IMR-90 (cell line): ENCODE results near the gene CELF6. TPM values are rescaled to one million over a fixed set of nuclear protein-coding genes. Genes with fewer than 3 reads are reported as not detected.

Source experiments
- ATAC-seq: fragments of 200-7000 bp; cut with Tn5 transposase; 2 replicates; pipeline ENCODE4 v1.9.1; 2020; ENCODE audit warnings: low read depth, mild to moderate bottlenecking, moderate library complexity
- BruUV-seq: library from RNA; stranded (reverse); fragments of 400-500 nt; replicated peaks from 2 replicates; lab custom pipeline; 2021; lab: Mats Ljungman, UMichigan
- CTCF ChIA-PET: fragments of 300-600 bp; formaldehyde crosslinking; extraction: SDS; loops from one replicate; lab custom pipeline; 2021; ENCODE audit warnings: antibody characterized with exemption; lab: Yijun Ruan, JAX
- POLR2A ChIA-PET: fragments of 300-600 bp; sonication (Branson Sonifier 250); formaldehyde crosslinking; loops from one replicate; lab custom pipeline; 2022; ENCODE audit warnings: antibody characterized with exemption; ENCODE audit not compliant: unreplicated experiment; lab: Charles Lee
- DNase-seq: peaks from one replicate; pipeline ENCODE4 v3.0.0; 2013
- H2AFZ ChIP-seq: replicated peaks from 2 replicates; pipeline ENCODE3; 2013; ENCODE audit warnings: low read length, mild to moderate bottlenecking; ENCODE audit not compliant: poor library complexity
- H2AK5ac ChIP-seq: 2 replicates; pipeline ENCODE4 v1.6.1; 2013; ENCODE audit warnings: low read depth, low read length, inconsistent platforms
- H2AK9ac ChIP-seq: replicated peaks from 2 replicates; pipeline ENCODE3; 2013; ENCODE audit warnings: mild to moderate bottlenecking, low read depth, low read length, moderate library complexity; ENCODE audit not compliant: poor library complexity
- H2BK120ac ChIP-seq: 2 replicates; pipeline ENCODE4 v1.6.1; 2013; ENCODE audit warnings: low read depth, low read length, inconsistent platforms
- H2BK15ac ChIP-seq: 3 replicates; pipeline ENCODE4 v1.6.1; 2013; ENCODE audit warnings: low read depth, low read length, inconsistent platforms
- H2BK20ac ChIP-seq: 2 replicates; pipeline ENCODE4 v1.6.1; 2013; ENCODE audit warnings: low read depth, mild to moderate bottlenecking, inconsistent platforms, low read length, moderate library complexity
- H2BK5ac ChIP-seq: 2 replicates; pipeline ENCODE4 v1.6.1; 2013; ENCODE audit warnings: mild to moderate bottlenecking, low read depth, low read length, inconsistent platforms; ENCODE audit not compliant: poor library complexity, severe bottlenecking
- H3K14ac ChIP-seq: replicated peaks from 2 replicates; pipeline ENCODE4 v1.6.1; 2013; ENCODE audit warnings: low read depth, low read length, inconsistent platforms
- H3K18ac ChIP-seq: 2 replicates; pipeline ENCODE4 v1.6.1; 2013; ENCODE audit warnings: low read depth, low read length, control low read depth
- H3K23ac ChIP-seq: 2 replicates; pipeline ENCODE4 v1.6.1; 2013; ENCODE audit warnings: low read depth, low read length, inconsistent platforms
- H3K27ac ChIP-seq: 2 replicates; pipeline ENCODE4 v1.5.1; 2013; ENCODE audit warnings: mild to moderate bottlenecking, control low read depth, low read length; ENCODE audit not compliant: insufficient read depth
- H3K27me3 ChIP-seq: 2 replicates; pipeline ENCODE4 v1.6.1; 2013; ENCODE audit warnings: low read length; ENCODE audit not compliant: control insufficient read depth, insufficient read depth
- H3K36me3 ChIP-seq: 2 replicates; pipeline ENCODE4 v1.6.1; 2013; ENCODE audit warnings: low read length, mixed read lengths; ENCODE audit not compliant: control insufficient read depth, insufficient read depth
- H3K4ac ChIP-seq: 2 replicates; pipeline ENCODE4 v1.6.1; 2013; ENCODE audit warnings: low read depth, low read length, inconsistent platforms
- H3K4me1 ChIP-seq: 2 replicates; pipeline ENCODE4 v1.6.1; 2013; ENCODE audit warnings: low read length, mixed read lengths; ENCODE audit not compliant: control insufficient read depth, insufficient read depth
- H3K4me2 ChIP-seq: 2 replicates; pipeline ENCODE4 v1.6.1; 2013; ENCODE audit warnings: low read depth, mild to moderate bottlenecking, control low read depth, low read length, moderate library complexity
- H3K4me3 ChIP-seq: 2 replicates; pipeline ENCODE4 v1.5.1; 2013; ENCODE audit warnings: low read depth, mild to moderate bottlenecking, control low read depth, low read length, moderate library complexity; ENCODE audit not compliant: insufficient read depth
- H3K56ac ChIP-seq: 2 replicates; pipeline ENCODE4 v1.6.1; 2013; ENCODE audit warnings: low read length, inconsistent platforms; ENCODE audit not compliant: insufficient read depth; ENCODE audit errors: extremely low read depth
- H3K79me1 ChIP-seq, 2 experiments: 2 replicates each; pipeline ENCODE4 v1.6.1; 2013; ENCODE audit warnings: low read length in 2 of 2, inconsistent platforms in 1 of 2, low read depth in 1 of 2
- H3K9ac ChIP-seq: 2 replicates; pipeline ENCODE4 v1.6.1; 2013; ENCODE audit warnings: low read depth, low read length, control low read depth
- H3K9me1 ChIP-seq: 2 replicates; pipeline ENCODE4 v1.6.1; 2013; ENCODE audit warnings: low read length, inconsistent platforms; ENCODE audit not compliant: insufficient read depth
- H3K9me3 ChIP-seq: 2 replicates; pipeline ENCODE4 v1.6.1; 2013; ENCODE audit warnings: low read length; ENCODE audit not compliant: control insufficient read depth, insufficient read depth
- H4K20me1 ChIP-seq: 2 replicates; pipeline ENCODE4 v1.6.1; 2013; ENCODE audit warnings: low read length, inconsistent platforms; ENCODE audit not compliant: insufficient read depth
- H4K5ac ChIP-seq: 2 replicates; pipeline ENCODE4 v1.6.1; 2013; ENCODE audit warnings: mild to moderate bottlenecking, low read depth, low read length, control low read depth
- H4K8ac ChIP-seq, 2 experiments: 2 replicates each; pipeline ENCODE4 v1.6.1; 2013; ENCODE audit warnings: low read depth in 2 of 2, low read length in 2 of 2, control low read depth in 1 of 2, inconsistent platforms in 1 of 2
- H4K91ac ChIP-seq: 2 replicates; pipeline ENCODE4 v1.6.1; 2013; ENCODE audit warnings: low read depth, low read length, inconsistent platforms; ENCODE audit not compliant: insufficient read depth
- BHLHE40 ChIP-seq: fragments of 150-350 bp; IDR thresholded peaks from 2 replicates; pipeline ENCODE4 v1.6.1; 2016; ENCODE audit warnings: mild to moderate bottlenecking, low read depth, low read length
- FOS ChIP-seq: fragments of 150-350 bp; IDR thresholded peaks from 2 replicates; pipeline ENCODE4 v1.6.1; 2016; ENCODE audit warnings: low read depth, low read length
- NFE2L2 ChIP-seq: fragments of 150-350 bp; IDR thresholded peaks from 2 replicates; pipeline ENCODE4 v1.6.1; 2016; ENCODE audit warnings: low read depth, mild to moderate bottlenecking, low read length
- POLR2A ChIP-seq: IDR thresholded peaks from 2 replicates; pipeline ENCODE4 v1.6.1; 2012; ENCODE audit warnings: mild to moderate bottlenecking, low read depth, low read length
- RAD21 ChIP-seq: IDR thresholded peaks from 2 replicates; pipeline ENCODE4 v1.6.1; 2012; ENCODE audit warnings: low read length, improper control_type of control experiment
- RCOR1 ChIP-seq: IDR thresholded peaks from 2 replicates; pipeline ENCODE4 v1.6.1; 2012; ENCODE audit warnings: mild to moderate bottlenecking, low read length, improper control_type of control experiment; ENCODE audit not compliant: insufficient replicate concordance
- RFX5 ChIP-seq: IDR thresholded peaks from 2 replicates; pipeline ENCODE4 v1.8.0; 2012; ENCODE audit warnings: low read depth, mild to moderate bottlenecking, low read length, moderate library complexity
- WGBS, 2 experiments: methylation state at CpG; one replicate each; pipeline versions ENCODE4 v1.1.5 to v1.1.7; 2013; ENCODE audit warnings: missing lambda C conversion rate in 2 of 2; ENCODE audit not compliant: insufficient read length in 1 of 2; ENCODE audit errors: extremely low coverage in 2 of 2; 5-methylcytosine and 5-hydroxymethylcytosine counted together
- dilution Hi-C: fragments of 300-500 bp; cut with HindIII; formaldehyde crosslinking; loops from one replicate; pipeline ENCODE4 v1.14.3; 2018; ENCODE audit warnings: low sequenced_read_pairs; ENCODE audit not compliant: unreplicated experiment
- in situ Hi-C: fragments of 300-500 bp; cut with MboI; formaldehyde crosslinking; loops from 3 replicates; pipeline ENCODE4 v1.14.3; 2019; ENCODE audit warnings: low sequenced_read_pairs, inconsistent platforms, mixed read lengths
- intact Hi-C: fragments of 100-400 bp; cut with micrococcal nuclease; formaldehyde crosslinking; loops from 2 replicates; pipeline ENCODE4 v1.10.0; 2022
- polyA plus RNA-seq, 3 experiments: library from polyadenylated mRNA; depleted of rRNA; stranded (reverse); fragments of >200 nt; gene quantifications; 2 replicates each; pipeline ENCODE4 v1.2.3, GENCODE V29; 2012; ENCODE audit warnings: low replicate concordance in 1 of 3
- total RNA-seq: library from RNA; depleted of rRNA; stranded (reverse); fragments of >200 nt; gene quantifications from 2 replicates; pipeline ENCODE4 v1.2.3, GENCODE V29; 2012
- TF ChIP-seq, protein P1 (sequence below): fragments of 150-350 bp; IDR thresholded peaks from 2 replicates; pipeline ENCODE4 v1.6.1; 2016; ENCODE audit warnings: low read depth, mild to moderate bottlenecking, low read length, moderate library complexity, borderline replicate concordance
- TF ChIP-seq, protein P2 (sequence below): fragments of 150-350 bp; IDR thresholded peaks from 2 replicates; pipeline ENCODE4 v1.6.1; 2017; ENCODE audit warnings: mild to moderate bottlenecking, antibody characterized with exemption, low read length, low read depth

The CELF6 gene
- total and polyA plus RNA-seq, 2 of the 4 experiments (the other 2 are of a cell fraction), result 0.07 TPM; not detected in 1

DNA sequence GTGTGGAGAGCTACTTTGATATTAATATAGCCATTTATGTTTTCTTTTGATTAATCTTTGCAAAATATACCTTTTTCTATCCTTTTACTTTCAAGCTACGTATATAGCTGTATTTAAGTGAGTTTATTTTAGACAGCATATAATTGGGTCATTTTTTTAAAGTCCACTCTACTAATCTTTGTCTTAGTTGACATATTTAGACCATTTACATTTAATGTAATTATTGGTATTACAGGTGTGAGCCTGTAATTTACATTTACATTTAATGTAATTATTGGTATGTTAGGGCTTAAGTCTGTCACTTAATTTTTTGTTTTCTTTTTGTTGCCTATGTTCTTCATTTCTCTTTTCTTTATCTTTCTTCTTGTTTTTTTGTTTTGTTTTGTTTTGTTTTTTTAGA, 3.8 kb upstream of the CELF6 start:
- H2AK5ac ChIP-seq, result no peak overlapping the region
- H3K27me3 ChIP-seq, result peaks cover 4% of the 10 kb centered on the region; the same call in 1 of the 2 replicates
- H2AK9ac ChIP-seq, result no peak overlapping the region
- H3K79me1 ChIP-seq, result no peaks in the 10 kb centered on the region
- H3K23ac ChIP-seq, result no peak overlapping the region
- dilution Hi-C loops, result no loop called here
- in situ Hi-C loops, result no loop called here
- intact Hi-C loops, result no loop called here
- no peaks in the 10 kb centered on the region for H3K9me3 ChIP-seq
- H4K5ac ChIP-seq, result no peak overlapping the region
- H3K9me1 ChIP-seq, result no peaks in the 10 kb centered on the region; the same call in 1 of the 2 replicates
- BruUV-seq, result no TSS peak
- no peak overlapping the region for H4K91ac ChIP-seq
- ATAC-seq (no peak), DNase-seq (no peak)
- ChIA-PET CTCF (no interaction called here), POLR2A (no interaction called here)
- no peak overlapping the region for H2BK15ac ChIP-seq
- no peak overlapping the region for H2BK20ac ChIP-seq
- H2AFZ ChIP-seq, result no peak overlapping the region
- no peak overlapping the region for H3K4me3 ChIP-seq
- H3K56ac ChIP-seq, result no peak overlapping the region
- H3K9ac ChIP-seq, result no peak overlapping the region
- no peak overlapping the region for H2BK5ac ChIP-seq
- H3K14ac ChIP-seq, result no peak overlapping the region
- no peak overlapping the region for H3K27ac ChIP-seq
- H3K4me1 ChIP-seq, result no peaks in the 10 kb centered on the region
- no peaks in the 10 kb centered on the region for H3K36me3 ChIP-seq
- H3K4ac ChIP-seq, result no peak overlapping the region
- no CpG with 5 or more reads among the region's 1 CpG for WGBS, 2 experiments
- no peak overlapping the region for H4K8ac ChIP-seq
- TF ChIP-seq, protein P1, sequence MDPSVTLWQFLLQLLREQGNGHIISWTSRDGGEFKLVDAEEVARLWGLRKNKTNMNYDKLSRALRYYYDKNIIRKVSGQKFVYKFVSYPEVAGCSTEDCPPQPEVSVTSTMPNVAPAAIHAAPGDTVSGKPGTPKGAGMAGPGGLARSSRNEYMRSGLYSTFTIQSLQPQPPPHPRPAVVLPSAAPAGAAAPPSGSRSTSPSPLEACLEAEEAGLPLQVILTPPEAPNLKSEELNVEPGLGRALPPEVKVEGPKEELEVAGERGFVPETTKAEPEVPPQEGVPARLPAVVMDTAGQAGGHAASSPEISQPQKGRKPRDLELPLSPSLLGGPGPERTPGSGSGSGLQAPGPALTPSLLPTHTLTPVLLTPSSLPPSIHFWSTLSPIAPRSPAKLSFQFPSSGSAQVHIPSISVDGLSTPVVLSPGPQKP, result no peak
- TF ChIP-seq FOS (no peak), POLR2A (no peak), NFE2L2 (no peak), RFX5 (no peak), BHLHE40 (no peak), RCOR1 (no peak), RAD21 (no peak)
- TF ChIP-seq, protein P2, sequence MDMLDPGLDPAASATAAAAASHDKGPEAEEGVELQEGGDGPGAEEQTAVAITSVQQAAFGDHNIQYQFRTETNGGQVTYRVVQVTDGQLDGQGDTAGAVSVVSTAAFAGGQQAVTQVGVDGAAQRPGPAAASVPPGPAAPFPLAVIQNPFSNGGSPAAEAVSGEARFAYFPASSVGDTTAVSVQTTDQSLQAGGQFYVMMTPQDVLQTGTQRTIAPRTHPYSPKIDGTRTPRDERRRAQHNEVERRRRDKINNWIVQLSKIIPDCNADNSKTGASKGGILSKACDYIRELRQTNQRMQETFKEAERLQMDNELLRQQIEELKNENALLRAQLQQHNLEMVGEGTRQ, result no peak
- 0 out of 2 replicates have a peak, but pooled peaks cover 5% of the 10 kb centered on the region for H4K20me1 ChIP-seq
- H2BK120ac ChIP-seq, result no peak overlapping the region
- H3K18ac ChIP-seq, result no peak overlapping the region
- no peak overlapping the region for H3K4me2 ChIP-seq
